ENCODE measurements around the gene SEC61B.

Gene SEC61B

GRCh38 chr9:99272836-99273235 lies 50.8 kb downstream of the SEC61B start:
- no peak for DNase-seq (ENCODE audit: low read depth in 2 of 2)

- DNase-seq (ENCODE audit: low read depth in 2 of 2): no peak
Observed at GRCh38 chr9:99274016-99274415, 51.9 kb downstream of the SEC61B start.

GRCh38 chr9:99274495-99274894 lies 52.4 kb downstream of the SEC61B start:
- DNase-seq (ENCODE audit: low read depth in 2 of 2): no peak
